Brain microvascular endothelial cell (primary cell): ENCODE data around the gene ADH4.

Experiments used
- DNase-seq: peaks from one replicate; pipeline ENCODE4 v3.0.0-alpha.2; 2020
- H3K27ac ChIP-seq: fragments of 250-450 bp; sonication (Bioruptor Pico); 2 replicates; pipeline ENCODE4 v1.5.1; 2020; ENCODE audit warnings: mild to moderate bottlenecking, moderate library complexity
- H3K27me3 ChIP-seq: fragments of 250-450 bp; sonication (Bioruptor Pico); replicated peaks from 2 replicates; pipeline ENCODE4 v1.5.1; 2020; ENCODE audit warnings: mild to moderate bottlenecking
- H3K36me3 ChIP-seq: fragments of 250-450 bp; sonication (Bioruptor Pico); replicated peaks from 2 replicates; pipeline ENCODE4 v1.5.1; 2020; ENCODE audit warnings: mild to moderate bottlenecking
- H3K4me3 ChIP-seq: 2 replicates; pipeline ENCODE4 v1.5.1; 2011; ENCODE audit warnings: low read depth, mild to moderate bottlenecking, control low read depth, low read length, moderate library complexity
- CTCF ChIP-seq: IDR thresholded peaks from 2 replicates; pipeline ENCODE4 v1.5.1; 2011; ENCODE audit warnings: low read depth, mild to moderate bottlenecking, moderate library complexity, low read length, control low read depth, inconsistent platforms; ENCODE audit errors: missing control alignments
- in situ Hi-C: cut with HindIII; loops from 2 replicates; pipeline ENCODE4 v1.10.0; 2017; ENCODE audit warnings: low sequenced_read_pairs, low pct_ligation_motif_present

ADH4 gene

DNA sequence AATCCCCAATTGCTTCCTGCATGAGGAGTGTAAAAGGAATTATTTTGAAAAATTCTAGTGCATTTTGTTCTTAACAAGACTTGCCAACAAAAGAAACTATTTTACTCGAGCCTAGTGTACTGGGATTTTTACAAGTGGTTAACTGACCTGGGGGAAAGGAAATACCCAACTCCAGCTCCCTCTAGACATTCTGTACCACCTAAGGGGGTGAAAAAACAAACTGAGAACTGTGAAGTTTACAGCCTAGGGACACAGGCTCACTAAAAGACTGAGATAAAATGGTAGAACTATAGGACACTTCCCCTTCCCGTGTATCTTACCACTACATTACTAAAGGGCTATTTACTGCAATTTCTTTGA, 52.9 kb downstream of the ADH4 start:
- TF ChIP-seq CTCF, result no peak
- H3K27ac ChIP-seq, result no peak overlapping the region
- no peaks in the 10 kb centered on the region for H3K27me3 ChIP-seq
- DNase-seq, result no peak
- no peaks in the 10 kb centered on the region for H3K36me3 ChIP-seq
- in situ Hi-C loops, result no loop called here
- no peak overlapping the region for H3K4me3 ChIP-seq

GRCh38 chr4:99090481-99091215, 53.4 kb downstream of the ADH4 start:
- Histone ChIP-seq H3K36me3 (no peaks in the 10 kb centered on the region), H3K27me3 (no peaks in the 10 kb centered on the region), H3K4me3 (no peak overlapping the region), H3K27ac (no peak overlapping the region)
- DNase-seq, result no peak
- in situ Hi-C loops, result no loop called here
- no peak for TF ChIP-seq CTCF

DNA sequence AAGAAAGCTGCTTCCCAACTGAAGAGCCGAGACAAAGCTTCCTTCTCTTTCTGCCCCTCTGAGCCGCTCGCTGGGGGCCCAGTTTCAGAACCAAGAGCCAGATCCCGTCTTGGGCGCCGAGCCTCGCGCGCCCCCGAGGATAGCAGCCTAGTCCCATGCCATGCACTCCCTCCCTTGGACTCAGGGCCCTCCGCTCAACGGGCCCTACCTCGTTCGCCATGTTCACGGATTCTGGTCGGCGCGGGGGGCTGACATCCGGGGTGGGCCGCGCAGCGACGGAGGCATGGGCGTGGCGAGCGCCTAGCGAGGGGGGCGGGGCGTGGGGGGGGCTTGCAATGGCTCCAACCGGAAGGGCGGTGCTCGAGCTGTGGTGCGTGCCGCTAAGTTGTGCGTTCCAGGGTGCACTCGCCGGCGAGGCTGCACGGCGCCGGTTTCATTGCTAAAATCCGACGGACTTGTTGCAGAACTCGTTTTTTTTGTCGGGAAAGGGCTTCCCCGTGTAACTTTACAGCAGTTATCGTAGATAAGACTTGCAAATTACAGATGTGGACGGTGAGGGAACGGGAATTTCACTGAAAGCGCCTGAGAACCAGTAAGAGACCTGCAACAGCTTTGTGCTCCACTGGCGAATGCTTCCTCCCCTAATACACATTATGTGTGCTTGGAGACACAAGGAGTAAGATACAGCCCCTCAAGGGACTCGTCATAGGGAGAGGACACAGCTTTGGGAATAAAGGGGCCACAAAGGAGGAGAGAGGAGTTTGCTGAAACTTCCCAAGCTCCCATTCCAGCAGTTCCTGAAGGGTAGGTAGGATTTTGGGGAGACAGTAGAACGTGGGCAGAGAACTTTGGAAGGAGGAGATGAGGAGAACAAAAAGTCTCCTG, 55.4 kb downstream of the ADH4 start, which contains the start of gene ADH5:
Gene ADH5 (minus strand): TSS at position 308 of the 885 bp plus-strand sequence. CDS start 88 bp downstream, at position 220.
- peak within 1 kb of the TSS; percentile 87 for H3K4me3 ChIP-seq
- TF ChIP-seq CTCF, result no peak
- in situ Hi-C loops, result no loop called here
- DNase-seq, result peak; percentile 74
- H3K27ac ChIP-seq, result peak within 1 kb of the TSS; percentile 75
- peaks cover 11% of the 10 kb centered on the region for H3K36me3 ChIP-seq
- no peaks in the 10 kb centered on the region for H3K27me3 ChIP-seq

GRCh38 chr4:99088023-99088449, 56.1 kb downstream of the ADH4 start:
- no peak for TF ChIP-seq CTCF
- peaks cover 13% of the 10 kb centered on the region for H3K36me3 ChIP-seq
- H3K27me3 ChIP-seq, result no peaks in the 10 kb centered on the region
- in situ Hi-C loops, result no loop called here
- peak overlapping the region; percentile 87 for H3K4me3 ChIP-seq
- peak; percentile 47 for DNase-seq
- peak overlapping the region; percentile 75 for H3K27ac ChIP-seq

DNA sequence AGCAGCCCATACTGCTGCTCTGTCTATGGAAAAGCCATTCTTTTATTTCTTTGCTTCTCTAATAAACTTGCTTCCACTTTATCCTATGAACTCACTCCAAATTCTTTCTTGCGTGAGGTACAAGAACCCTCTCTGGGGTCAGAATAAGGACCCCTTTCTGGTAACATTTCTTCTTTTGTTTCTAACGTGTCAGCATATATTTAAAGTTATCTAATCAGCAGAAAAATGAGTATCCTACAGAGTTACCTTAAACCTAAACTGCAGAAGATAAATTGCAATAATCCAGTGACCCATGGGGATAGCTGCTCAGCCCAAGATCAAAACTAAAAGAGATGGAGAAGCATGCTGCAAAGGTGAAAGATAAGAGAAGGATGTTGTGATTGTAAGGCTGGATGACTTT, 59.5 kb downstream of the ADH4 start:
- Histone ChIP-seq H3K4me3 (no peak overlapping the region), H3K27me3 (no peaks in the 10 kb centered on the region), H3K36me3 (peaks cover 47% of the 10 kb centered on the region), H3K27ac (no peak overlapping the region)
- DNase-seq, result no peak
- no peak for TF ChIP-seq CTCF
- in situ Hi-C loops, result no loop called here
